Right renal pelvis (tissue), 4 donors: ENCODE data around the gene TRIP10. TPM values are rescaled to one million over a fixed set of nuclear protein-coding genes. Genes with fewer than 3 reads are reported as not detected.

Experiments used
- DNase-seq, 4 donors: peaks; one replicate each; pipeline ENCODE4 v3.0.0-alpha.2; 2013; ENCODE audit warnings: low read depth in 4 of 4, low spot score in 3 of 4, missing footprints in 1 of 4
- polyA plus RNA-seq, 4 donors: library from polyadenylated mRNA; unstranded; fragments of 120-200 nt; gene quantifications; one replicate each; pipeline ENCODE4 v1.2.1, GENCODE V29; 2013; ENCODE audit not compliant: insufficient read length in 4 of 4

The TRIP10 gene
- polyA plus RNA-seq, 4 donors, result 46.3 to 64.1 (median 57.8) TPM

DNA sequence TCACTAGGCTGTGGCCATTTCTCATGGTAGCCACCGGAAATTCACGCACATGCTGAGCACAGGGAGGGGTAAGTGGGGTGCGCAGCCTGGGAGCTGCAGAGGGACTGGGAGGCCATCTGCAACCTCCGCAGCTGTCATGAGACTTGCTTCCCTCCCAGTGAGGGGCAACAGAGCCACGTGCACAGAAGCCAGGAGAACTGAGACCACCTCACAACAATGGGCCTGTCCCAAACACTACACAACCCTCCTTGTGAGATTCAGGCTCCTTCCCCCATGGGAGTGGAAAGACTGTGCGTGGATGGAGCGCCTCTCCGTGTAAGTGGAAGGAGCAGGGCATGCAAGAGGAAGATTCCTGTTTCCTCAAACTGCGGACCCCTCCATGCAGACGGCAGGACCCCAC, 27.9 kb upstream of the TRIP10 start:
- no peak for DNase-seq

DNA sequence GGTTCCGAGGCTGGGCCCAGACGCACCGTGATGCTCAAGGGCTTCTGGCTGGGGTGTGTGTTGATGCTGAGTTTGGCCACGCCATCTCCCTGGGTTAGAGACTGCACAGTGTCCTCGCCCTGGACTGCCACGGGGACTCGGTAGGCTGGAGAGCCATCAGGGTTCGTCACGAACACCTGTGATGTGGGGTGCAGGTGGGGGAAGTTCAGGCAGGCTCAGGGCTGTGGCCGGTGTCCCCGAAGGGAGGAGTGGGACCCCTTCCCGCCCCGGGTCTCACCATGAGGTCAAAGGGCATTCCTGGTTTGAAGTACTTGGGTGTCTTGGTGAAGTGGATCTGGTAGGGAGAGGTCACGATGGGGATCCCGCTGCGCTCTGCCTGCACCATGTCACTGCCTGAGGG, 27.2 kb upstream of the TRIP10 start:
- no peak for DNase-seq

DNA sequence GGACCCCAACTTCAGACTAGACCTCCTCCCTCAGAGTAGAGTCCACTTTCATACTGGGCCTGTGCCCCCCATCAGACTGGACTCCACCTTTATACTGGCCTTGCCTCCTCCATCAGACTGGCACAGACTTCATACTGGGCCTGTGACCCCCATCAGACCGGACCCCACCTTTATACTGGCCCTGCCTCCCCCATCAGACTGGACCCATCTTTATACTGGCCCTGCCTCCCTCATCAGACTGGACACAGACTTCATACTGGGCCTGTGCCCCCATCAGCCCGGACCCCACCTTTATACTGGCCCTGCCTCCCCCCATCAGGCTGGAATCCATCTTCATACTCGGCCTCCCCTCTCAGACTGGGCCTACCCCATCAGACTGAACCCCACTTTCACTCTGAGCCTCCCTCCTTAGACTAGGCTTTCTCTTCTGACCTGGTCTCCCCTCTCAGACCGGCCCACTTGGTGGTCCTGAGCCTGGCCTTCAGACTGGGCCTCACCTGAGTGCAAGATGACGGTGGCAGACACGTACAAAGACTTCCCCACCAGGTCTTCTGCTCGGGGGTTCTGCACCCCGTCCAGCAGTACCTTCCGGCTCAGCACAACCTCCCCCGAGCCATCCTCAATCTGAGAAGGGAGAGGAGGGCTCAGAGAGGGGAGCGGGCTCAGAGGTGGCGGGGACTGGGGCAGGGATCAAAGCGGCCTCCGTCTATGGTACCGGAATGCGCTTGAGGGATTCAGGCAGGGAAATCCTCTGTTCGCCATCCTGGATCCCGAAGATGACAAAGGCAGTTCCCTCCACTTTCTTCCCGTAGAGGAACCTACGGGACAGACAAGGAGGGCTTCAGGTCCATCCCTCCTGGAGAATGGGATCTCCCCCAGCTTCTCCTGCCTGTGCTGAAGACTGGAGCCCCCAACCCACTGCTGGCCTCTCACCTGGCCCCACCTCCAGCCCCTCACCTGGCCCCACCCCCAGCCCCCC, 26.5 kb upstream of the TRIP10 start:
- DNase-seq, result no peak

DNA sequence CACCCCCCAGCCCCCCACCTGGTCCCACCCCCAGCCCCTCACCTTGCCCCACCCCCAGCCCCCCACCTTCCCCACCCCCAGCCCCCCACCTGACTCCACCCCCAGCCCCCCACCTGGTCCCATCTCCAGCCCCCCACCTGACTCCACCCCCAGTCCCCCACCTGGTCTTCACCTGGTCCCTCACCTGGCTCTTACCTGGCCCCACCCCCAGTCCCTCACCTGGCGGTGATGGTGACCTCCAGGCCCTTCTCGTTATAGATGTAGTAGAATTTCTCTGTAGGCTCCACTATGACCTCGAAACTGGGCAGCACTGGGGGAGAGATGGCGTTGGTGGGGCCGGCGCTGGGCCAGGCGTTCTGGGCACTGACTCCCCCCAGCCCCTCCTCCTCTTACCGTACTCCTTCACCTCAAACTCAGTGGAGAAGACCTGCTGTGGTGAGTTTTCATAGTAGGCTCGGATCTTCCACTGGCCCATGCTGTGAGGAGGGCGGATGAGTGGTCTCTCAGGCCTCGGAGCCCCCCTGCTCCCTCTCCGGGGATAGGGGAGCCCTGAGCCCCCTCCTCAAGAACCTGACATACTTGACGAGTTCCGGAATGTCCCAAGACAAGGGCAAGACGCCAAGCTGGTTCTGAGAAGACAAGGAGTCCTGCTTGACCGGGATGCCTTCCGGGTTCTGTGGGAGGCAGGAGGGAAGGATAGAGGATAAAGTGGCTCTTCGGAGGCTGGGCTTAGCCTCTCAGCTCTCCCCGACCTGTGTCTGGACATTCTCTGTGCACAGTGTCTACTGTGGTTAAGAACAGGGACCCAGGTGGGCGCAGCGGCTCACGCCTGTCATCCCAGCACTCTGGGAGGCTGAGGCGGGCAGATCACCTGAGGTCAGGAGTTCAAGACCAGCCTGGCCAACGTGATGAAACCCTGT, 25.4 kb upstream of the TRIP10 start:
- DNase-seq, result no peak

DNA sequence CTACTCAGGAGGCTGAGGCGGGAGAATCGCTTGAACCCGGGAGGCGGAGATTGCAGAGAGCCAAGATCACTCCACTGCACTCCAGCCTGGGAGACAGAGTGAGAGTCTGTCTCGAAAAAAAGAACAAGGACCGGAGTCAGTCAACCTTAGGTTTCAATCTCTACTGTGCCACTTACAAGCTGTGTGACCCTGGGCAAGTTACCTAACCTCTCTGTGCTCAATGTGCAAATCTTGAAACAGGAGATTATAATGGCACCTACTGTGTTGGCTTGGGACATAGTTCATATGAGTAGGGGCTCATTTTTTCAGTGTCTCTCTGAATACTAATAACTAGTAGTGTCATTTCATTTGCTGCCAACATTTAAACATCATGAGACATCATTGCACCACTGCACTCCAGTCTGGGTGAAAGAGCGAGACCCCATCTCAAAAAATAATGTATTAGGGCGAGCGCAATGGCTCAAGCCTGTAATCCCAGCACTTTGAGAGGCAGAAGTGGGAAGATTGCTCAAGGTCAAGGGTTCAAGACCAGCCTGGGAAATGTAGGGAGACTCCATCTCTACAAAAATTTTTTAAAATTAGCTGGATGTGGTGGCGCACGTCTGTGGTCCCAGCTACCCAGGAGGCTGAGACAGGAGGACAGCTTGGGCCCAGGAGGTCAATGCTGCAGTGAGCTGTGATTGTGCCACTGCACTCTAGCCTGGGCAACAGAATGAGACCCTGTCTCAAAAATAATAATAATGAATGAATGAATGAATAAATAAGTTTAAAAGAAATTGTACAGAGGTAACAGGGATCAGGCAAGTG, 24.5 kb upstream of the TRIP10 start:
- no peak for DNase-seq

DNA sequence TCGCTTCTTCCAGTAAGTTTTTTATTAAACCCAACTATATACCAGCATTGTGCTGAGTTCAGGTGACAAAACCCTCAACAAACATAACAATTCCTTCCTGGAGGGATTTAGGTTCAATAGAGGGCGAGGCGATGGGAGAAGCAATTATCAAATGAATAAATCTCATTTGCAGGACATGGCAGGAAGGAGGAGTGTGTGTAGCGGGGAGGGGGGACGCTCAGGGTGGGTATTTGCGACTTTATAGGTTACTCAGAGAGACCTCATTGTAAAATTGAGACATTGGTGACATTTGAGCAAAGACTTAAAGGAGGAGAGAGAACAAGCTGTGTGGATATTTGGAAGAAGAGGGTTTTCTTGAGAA, 22.9 kb upstream of the TRIP10 start:
- DNase-seq, result no peak

DNA sequence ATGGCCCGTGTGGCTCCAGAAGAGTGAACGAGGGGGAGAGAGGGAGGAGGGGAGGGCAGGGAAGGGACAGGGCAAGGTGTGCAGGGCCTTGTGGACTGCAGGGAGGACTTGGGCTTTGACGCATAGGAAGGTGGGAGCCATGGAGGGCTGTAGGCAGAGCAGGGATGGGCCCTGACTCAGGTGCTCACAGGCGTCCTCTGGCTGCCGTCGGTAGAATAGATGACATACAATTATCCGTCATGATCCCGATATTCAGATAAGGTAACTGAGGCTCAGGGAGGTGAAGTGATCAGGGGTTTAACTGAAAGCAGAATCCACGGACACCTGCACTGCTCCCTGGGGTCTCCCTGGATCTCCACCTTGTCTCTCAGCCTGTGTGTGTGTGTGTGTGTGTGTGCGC, 22.4 kb upstream of the TRIP10 start:
- no peak for DNase-seq

DNA sequence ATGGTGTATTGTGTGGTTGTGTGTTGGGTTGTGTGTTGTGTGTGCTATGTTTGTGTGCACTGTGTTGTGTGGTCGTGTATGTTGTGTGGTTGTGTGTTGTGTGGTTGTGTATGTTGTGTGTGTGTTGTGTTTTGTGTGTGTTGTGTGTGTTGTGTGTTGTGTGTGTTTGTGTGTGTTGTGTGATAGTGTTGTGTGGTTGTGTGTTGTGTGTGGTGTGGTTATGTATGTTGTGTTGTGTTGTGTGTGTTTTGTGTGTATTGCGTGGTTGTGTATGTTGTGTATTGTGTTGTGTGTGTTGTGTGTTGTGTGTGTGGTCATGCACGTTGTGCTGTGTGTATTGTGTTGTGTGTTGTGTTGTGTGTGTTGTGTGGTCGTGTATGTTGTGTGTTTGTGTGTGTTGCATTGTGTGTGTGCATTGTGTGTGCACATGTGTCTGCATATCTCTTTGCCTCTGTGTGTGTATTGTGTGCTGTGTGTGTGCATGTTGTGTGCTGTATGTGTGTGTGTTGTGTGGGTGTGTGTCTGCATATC, 22.0 kb upstream of the TRIP10 start:
- DNase-seq, result no peak

DNA sequence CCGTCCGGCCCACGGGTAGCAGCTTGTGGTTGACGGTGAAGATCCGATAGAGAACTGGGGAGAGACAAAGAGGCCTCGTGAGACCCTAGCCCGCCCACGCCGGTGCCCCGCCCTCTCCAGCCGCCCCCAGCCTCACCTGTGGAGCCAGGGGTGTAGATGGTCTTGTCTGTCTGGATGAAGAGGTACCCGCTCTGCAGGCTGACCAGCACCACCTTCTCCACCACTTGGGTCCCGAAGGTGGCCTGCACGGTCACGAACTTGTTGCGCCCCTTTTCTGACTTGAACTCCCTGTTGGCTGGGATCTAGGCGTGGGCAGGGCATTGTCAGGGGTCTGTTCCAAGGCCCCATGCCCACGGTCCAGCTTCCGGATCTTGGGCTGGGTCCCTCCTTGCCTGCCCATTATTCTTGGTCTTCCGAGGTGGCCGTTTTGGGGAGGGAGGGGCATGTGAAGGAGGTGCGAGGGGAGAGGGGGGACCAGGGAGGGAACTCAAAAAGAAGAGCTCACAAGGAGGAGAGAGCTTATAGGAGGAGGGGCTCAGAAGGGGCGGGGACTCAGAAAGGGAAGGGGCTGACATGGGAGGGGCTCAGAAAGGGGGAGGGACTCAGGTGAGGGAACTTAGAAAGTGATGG, 21.3 kb upstream of the TRIP10 start:
- no peak for DNase-seq

DNA sequence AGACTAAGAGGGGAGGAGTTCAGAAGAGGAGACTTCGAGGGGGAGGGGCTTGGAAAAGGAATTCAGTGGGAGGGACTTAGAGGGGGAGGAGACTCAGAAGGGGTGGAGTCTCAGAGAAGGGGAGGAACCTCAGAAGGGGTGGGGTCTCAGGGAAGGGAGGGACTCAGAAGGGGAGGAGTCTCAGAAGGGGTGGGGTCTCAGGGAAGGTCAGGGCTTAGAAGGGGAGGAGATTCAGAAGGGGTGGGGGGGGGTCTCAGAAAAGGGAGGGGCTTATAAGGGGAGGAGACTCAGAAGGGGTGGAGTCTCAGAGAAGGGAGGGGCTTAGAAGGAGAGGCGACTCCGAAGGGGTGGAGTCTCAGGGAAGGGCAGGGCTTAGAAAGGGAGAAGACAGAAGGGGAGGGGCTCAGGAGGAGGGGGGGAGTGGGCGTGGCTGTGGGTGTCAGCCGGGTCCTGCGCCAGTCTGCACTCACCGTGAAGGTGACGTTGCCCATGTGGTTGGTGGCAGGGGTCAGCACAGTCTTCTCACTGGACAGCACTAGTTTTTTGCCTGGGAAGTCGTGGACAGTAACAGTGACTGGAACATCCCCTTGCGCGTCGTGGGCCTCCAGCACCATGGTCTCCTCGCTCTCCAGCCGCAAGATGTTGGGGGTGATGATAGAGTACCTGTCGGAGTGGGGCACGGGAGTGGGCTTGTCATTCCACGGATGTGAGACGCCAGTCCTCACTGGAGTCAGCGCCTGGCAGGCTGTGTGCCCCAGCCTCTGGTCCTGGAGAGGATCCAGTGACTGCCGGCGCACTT, 20.5 kb upstream of the TRIP10 start:
- no peak for DNase-seq

DNA sequence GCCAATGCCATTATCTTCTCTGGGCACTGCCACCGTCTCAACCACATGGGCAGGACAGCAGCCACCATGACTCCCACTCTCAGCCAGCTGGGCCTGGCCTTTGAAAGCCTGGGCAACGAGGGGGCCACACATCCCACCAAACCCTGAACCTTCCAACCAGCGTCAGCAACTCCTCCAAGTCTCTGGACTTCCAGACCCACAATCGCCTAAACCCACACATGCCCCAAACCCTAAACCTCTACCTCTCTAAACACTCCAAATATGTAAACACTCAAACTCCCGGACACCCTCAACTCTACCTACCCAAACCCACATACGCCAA, 20.0 kb upstream of the TRIP10 start:
- no peak for DNase-seq

DNA sequence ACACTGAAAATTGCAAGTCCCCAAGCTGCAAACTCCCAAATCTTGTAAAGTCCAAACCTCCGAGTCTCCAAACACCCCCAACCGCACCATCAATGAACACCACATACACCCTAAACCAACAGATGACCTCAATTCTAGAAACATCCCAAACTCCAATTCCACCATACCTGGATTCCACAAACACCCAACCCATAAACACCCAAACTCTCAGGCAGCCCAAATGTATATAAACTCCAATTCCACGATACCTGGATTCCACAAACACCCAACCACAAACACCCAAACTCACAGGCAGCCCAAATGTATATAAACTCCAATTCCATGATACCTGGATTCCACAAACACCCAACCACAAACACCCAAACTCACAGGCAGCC, 19.5 kb upstream of the TRIP10 start:
- DNase-seq, result no peak

DNA sequence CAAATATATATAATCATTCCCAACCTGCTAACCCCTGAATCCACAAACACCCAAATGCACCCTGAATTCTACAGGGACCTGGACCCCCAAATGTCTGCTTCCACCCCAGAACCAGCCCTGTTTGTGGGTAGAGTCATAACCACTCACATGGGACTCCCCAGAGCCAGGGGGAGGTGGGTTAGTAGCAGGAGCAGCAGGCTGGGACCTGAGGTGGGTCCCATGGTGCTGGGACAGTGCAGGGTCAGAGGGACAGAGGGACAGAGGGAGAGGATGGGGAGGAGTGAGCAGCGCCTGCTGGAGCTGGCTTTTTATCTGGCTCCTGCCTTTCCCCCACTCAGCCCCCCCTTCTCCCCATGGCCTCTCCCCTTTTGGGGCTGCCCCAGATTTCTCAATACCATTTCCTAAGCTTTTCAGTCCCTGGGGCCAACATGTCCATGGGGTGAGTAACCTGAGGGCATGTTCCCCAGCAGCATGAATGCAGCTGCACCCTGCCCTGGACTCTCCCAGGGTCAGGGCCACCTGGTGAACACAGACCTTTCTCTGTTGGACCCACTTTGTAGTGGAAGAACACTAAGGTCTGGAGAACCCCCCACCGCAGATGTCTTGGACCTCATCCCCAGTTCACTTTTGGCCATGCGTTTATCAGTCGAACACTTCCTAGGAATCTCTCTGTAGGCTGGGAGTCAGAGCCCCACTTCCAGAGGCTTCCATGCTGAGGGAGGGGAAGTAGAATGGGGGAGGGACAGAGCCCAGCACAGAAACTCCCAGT, 18.9 kb upstream of the TRIP10 start, which contains the start of gene C3:
C3 (minus strand) TSS at position 282 of the 769 bp plus-strand sequence; CDS start at position 221, 61 bp downstream.
- no peak for DNase-seq

DNA sequence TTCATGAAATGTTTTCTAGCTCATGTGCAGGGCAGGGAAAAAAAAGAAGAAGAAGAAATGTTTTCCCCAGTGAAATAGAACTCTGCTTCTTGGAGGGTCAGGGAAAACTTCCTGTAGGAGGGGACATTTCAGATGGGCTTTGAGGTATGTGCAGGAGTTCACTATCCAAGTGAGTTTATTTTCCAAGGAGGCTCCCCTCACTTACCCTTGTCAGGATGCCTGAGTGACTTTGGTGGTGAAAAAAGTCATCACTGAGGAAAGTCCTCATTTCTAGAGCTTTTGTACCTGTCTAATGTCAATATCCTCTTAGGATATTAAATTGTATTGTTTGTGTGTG, 18.4 kb upstream of the TRIP10 start:
- DNase-seq, result no peak

DNA sequence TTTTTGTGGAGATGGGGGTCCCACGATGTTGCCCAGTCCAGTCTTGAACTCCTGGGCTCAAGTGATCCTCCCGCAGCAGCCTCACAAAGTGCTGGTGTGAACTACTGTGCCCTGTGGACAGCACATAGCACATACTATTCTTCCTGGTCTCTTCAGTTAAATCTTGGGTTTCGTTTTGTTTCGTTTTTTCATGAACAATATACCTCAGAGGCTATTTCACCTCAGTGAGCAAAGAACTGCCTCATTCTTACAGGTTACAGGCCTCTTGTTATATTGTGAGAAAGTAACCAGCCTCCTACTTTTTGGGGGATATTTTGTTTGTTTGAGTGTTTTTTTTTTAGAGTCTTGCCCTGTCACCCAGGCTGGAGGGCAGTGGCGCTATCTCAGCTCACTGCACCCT, 17.7 kb upstream of the TRIP10 start:
- DNase-seq, result no peak

DNA sequence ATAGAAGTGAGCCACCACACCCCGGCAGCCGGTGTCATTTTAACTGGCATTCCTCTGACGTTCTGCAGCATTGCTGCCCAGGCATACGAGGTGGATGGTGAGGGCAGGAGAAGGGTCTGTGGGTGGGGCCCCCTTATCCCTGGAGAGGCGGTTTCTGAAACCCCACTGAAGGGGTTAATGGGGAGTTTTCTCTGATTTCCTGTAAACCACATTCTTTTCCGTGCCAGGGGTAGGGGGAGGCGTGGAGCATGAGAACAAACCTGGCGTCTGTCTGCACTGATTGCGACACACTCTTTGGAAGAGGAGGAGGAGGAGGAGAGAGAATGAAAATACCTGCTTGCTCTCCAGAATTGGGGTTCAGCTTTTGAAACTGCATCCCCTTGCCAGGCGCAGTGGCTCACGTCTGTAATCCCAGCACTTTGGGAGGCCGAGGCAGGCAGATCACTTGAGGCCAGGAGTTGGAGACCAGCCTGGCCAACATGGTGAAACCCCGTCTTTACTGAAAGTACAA, 16.3 kb upstream of the TRIP10 start:
- no peak for DNase-seq

DNA sequence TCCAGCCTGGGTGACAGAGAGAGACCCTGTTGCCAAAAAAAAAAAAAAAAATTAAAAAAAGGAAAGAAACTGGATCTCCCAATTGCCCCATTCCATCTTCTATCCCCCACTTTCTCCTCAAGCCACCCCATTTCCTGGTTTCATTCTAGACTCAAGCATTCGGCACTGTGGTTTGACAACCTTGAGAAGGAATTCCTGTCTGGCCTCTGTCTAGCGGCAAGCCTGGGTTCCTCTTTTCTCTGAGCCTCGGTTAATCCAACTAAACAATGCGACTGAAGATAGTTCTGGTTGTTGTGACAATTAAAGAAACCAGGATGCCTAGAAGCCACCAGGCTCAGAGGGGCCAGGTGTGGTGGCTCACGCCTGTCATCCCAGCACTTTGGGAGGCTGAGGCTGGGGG, 15.7 kb upstream of the TRIP10 start:
- DNase-seq, result no peak
